ENCODE results near the gene TMEM108. TPM values are rescaled to one million over a fixed set of nuclear protein-coding genes. Genes with fewer than 3 reads are reported as not detected.

TMEM108 gene
- total and polyA plus RNA-seq, 9 donors: under 0.01 to 4.2 (median 0.46) TPM; not detected in 2

DNA sequence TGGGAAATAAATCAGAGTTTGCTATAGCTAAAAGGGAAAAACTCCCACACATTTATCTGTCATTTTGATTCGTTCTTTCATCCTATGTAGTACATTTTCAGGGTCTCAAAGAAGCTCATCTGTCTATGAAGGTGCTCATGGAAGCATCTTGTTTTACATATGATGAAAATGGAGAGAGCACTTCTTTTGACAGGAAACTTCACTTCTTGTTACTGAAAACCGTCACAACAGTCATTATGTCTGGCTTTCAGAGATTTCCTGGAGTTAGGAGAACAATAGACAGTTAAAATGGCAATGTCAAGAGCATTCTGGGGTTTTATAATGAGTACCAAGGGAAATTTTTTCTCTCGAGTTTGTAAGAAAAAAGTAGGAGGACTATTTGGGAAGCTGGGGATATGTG, 83.3 kb downstream of the TMEM108 start:
- no peaks in the 10 kb centered on the region for H3K4me1 ChIP-seq (ENCODE audit: insufficient read depth)
- H3K27ac ChIP-seq: no peak overlapping the region
- H3K36me3 ChIP-seq: no peaks in the 10 kb centered on the region
- DNase-seq: no peak
- H3K9me3 ChIP-seq: no peaks in the 10 kb centered on the region
- WGBS, 3 donors: 57 to 78% (median 66%) methylated on average over 3 of the region's 3 CpGs
- H3K27me3 ChIP-seq: no peaks in the 10 kb centered on the region
- intact Hi-C loops (cut with DNase I): no loop called here
- TF ChIP-seq POLR2A (IDR thresholded peaks at IDR 0.05) (no peak), EP300 (IDR thresholded peaks at IDR 0.05) (no peak)
- TF ChIP-seq, protein P1, sequence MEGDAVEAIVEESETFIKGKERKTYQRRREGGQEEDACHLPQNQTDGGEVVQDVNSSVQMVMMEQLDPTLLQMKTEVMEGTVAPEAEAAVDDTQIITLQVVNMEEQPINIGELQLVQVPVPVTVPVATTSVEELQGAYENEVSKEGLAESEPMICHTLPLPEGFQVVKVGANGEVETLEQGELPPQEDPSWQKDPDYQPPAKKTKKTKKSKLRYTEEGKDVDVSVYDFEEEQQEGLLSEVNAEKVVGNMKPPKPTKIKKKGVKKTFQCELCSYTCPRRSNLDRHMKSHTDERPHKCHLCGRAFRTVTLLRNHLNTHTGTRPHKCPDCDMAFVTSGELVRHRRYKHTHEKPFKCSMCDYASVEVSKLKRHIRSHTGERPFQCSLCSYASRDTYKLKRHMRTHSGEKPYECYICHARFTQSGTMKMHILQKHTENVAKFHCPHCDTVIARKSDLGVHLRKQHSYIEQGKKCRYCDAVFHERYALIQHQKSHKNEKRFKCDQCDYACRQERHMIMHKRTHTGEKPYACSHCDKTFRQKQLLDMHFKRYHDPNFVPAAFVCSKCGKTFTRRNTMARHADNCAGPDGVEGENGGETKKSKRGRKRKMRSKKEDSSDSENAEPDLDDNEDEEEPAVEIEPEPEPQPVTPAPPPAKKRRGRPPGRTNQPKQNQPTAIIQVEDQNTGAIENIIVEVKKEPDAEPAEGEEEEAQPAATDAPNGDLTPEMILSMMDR (IDR thresholded peaks at IDR 0.05): no peak
- H3K4me3 ChIP-seq: no peak overlapping the region

DNA sequence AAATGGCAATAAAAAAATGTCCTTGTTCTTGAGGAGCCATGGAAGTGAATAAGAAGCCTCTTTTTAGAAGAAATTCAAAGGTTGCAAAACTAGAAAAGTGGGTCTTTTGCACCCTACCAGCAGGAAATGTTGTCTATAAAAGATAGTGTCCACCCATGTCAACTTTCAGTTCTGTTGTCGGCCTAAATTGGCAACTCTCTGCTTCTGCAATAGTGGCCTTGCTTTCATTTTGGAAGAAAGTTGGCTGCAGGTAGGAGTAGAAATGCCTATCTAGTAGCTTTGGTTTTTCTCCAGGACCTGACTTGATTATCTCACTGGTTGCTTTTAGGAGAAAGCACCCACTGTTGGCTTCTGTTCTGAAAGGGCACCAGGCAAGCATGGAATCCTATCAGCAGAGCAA, 85.4 kb downstream of the TMEM108 start:
- DNase-seq: no peak
- WGBS, 3 donors: 84 to 98% (median 84%) methylated on average over 1 of the region's 1 CpG
- TF ChIP-seq, protein P1 (IDR thresholded peaks at IDR 0.05): no peak
- TF ChIP-seq POLR2A (IDR thresholded peaks at IDR 0.05) (no peak), EP300 (IDR thresholded peaks at IDR 0.05) (no peak)

DNA sequence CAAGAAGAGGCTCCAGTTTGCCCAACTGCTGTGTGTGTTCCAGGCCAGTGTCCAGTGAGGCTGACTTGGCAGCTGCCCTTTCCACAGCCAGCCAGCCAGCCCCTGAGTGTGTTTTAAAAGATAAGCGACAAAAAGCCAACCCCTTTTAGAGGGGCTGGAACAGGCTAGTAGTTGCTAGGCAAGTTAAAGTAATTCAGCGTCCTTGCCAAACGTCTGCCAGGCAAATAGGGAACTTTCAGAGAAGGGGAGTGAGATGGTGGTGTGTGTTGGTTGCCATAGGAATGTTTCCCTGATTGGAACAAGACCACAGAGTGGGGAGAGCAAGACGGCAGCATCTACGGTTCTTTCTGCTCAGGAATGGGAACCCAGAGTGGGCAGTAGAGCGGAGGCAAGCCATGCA, 86.3 kb downstream of the TMEM108 start:
- Histone ChIP-seq H3K4me1 (ENCODE audit: insufficient read depth) (no peaks in the 10 kb centered on the region), H3K27me3 (no peaks in the 10 kb centered on the region), H3K27ac (no peak overlapping the region), H3K36me3 (no peaks in the 10 kb centered on the region), H3K4me3 (no peak overlapping the region), H3K9me3 (no peaks in the 10 kb centered on the region)
- TF ChIP-seq EP300 (IDR thresholded peaks at IDR 0.05) (no peak), POLR2A (IDR thresholded peaks at IDR 0.05) (no peak)
- TF ChIP-seq, protein P1 (IDR thresholded peaks at IDR 0.05): no peak
- WGBS, 3 donors: 30 to 47% (median 40%) methylated on average over 6 of the region's 6 CpGs
- intact Hi-C loops (cut with DNase I): no loop called here
- no peak for DNase-seq

More for the DNA sequence above, 85.4 kb downstream of the TMEM108 start:
- no peak overlapping the region for H3K4me3 ChIP-seq
- intact Hi-C loops (cut with DNase I): no loop called here
- no peaks in the 10 kb centered on the region for H3K36me3 ChIP-seq
- H3K27ac ChIP-seq: no peak overlapping the region
- H3K27me3 ChIP-seq: no peaks in the 10 kb centered on the region
- H3K4me1 ChIP-seq (ENCODE audit: insufficient read depth): no peaks in the 10 kb centered on the region
- no peaks in the 10 kb centered on the region for H3K9me3 ChIP-seq

DNA sequence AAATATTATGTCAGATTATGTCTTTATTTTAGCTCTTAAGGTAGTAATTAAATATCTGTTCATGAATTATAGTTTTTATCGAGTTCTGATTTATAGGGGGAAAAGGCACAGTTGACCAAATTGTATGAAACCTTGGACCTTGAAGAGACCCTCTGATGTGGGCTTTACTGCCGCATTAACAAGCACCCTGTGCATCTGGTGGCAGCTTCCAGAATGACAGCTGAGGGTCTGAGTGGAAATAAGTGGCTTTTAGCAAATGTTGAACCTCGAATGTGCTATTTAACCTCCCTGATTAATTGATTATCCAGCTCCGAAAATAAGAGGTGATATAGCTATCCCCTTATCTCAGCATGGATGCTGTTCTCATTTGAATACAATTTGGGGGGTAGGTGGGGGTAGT, 87.0 kb downstream of the TMEM108 start:
- WGBS, 3 donors: 80 to 88% (median 81%) methylated on average over 4 of the region's 4 CpGs
- DNase-seq: no peak
- Histone ChIP-seq H3K4me1 (ENCODE audit: insufficient read depth) (no peaks in the 10 kb centered on the region), H3K27ac (no peak overlapping the region), H3K27me3 (no peaks in the 10 kb centered on the region), H3K9me3 (no peaks in the 10 kb centered on the region), H3K36me3 (no peaks in the 10 kb centered on the region), H3K4me3 (no peak overlapping the region)
- intact Hi-C loops (cut with DNase I): no loop called here
- no peak for TF ChIP-seq POLR2A (IDR thresholded peaks at IDR 0.05)
- TF ChIP-seq, protein P1 (IDR thresholded peaks at IDR 0.05): no peak
- TF ChIP-seq EP300 (IDR thresholded peaks at IDR 0.05): no peak
